Retina (tissue), 1 donor: ENCODE results near the gene UBE2K.
A peak's percentile ranks its signal among the peaks of the same experiment; 100 is the strongest.
"Not testable (repeated sequence)": the region's sequence is repeated elsewhere in the genome, so short reads cannot be mapped to it uniquely, and the experiment has no call there.

Experiments used
- DNase-seq: peaks from one replicate; pipeline ENCODE4 v3.0.0-alpha.2; 2016

Gene UBE2K, protein sequence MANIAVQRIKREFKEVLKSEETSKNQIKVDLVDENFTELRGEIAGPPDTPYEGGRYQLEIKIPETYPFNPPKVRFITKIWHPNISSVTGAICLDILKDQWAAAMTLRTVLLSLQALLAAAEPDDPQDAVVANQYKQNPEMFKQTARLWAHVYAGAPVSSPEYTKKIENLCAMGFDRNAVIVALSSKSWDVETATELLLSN

DNA sequence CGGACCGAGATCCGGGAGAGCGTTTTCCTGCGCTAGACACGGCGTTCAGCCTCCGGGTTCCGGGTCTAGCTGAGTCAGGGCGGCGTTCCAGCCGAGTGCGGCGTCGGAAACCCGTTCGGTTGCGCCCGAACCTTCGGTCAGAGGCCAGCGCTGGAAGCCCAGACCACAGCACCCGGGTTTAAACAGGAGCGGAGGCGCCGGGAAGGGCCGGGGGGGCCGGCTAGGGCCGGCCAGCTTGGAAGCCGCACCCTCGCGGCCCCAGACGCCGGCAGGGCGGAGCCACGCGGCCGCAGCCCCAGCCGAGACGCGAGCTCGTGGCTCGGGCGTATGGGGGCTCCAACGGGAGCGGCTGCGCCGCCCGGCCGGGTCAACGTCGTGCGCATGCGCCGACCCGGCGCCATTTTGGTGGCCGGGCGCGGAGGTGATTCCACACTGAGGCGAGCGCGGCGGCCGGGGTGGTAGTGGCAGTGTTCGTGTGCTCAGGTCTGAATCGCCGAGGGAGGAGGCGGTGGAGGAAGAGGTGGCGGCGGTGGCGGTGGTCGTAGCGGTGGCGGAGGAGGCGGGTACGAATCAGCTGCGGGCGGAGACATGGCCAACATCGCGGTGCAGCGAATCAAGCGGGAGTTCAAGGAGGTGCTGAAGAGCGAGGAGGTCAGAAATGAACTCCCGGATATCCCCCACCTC, at the start of gene UBE2K:
Gene UBE2K (plus strand): TSS at position 397 of the 684 bp plus-strand sequence. CDS start 192 bp downstream, at position 589.
- peak; percentile 95 for DNase-seq

- no peak for DNase-seq
These were observed 49.7 kb upstream of the UBE2K start for GRCh38 chr4:39648213-39648612.

DNA sequence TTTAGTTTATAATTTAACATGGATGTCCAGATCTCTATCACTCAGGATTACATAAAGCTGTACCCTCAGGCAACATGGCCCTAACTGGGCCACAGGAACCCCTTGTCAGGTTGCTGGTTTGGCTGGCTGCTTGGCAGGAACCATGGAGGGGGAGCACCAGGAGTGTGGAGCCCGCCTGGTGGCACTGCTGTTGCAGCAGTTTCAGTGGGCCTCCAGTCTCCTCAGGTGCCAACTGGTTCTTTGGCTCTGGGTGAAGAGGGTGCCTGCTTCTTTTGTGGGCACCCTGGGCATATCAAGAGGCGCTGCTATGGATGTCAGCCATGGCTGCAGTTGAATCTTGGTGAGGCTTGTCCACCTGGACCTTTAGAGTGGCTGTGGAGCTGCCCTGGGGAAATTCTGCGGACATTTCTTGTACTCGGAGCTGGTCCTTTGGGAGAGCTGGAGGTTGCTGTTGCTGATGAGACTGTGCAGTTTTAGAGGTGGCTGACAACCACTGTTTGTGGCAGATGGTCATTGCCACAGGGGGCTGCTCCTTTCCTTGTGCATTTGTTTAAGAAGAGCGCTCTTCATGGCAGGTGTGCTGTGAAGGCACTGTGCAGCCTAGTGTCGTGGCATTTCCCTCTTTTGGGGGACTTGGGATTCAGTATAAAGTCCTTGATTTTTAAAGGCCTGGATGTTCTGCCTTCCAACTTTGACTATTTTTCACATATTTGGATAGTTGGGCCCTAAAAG, 48.9 kb upstream of the UBE2K start:
- no peak for DNase-seq

DNA sequence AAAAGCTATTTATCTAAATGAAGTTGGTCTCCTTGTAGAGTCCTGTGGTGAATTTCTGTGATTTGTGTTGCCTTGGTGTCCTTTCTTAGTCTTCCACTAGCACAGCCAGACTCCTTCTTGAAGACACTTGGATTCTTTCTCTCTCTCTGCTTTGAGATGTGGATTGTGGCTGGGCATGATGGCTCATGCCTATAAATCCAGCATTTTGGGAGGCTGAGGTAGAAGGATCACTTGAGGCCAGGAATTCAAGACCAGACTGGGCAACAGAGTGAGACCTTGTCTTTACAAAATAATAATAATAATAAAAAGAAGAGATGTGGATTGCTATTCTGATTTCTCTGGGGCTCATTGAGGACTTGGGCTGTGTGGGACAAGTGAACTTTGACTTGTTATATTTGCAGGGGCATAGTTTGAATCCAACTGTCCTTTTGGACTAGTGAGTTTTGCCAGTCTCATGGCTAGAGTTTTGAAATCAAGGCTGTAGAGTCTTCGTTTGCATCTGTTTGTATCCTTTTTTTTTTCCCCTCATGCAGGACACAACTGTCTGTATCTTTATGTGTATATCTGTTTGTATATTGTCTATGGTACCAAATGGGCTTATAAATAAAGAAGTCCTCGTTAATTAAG, 48.2 kb upstream of the UBE2K start:
- no peak for DNase-seq

- not testable (repeated sequence) for DNase-seq
These were observed 46.4 kb upstream of the UBE2K start for GRCh38 chr4:39651586-39651985.

- DNase-seq, result no peak
These were observed 42.7 kb upstream of the UBE2K start for GRCh38 chr4:39655211-39655610.

DNA sequence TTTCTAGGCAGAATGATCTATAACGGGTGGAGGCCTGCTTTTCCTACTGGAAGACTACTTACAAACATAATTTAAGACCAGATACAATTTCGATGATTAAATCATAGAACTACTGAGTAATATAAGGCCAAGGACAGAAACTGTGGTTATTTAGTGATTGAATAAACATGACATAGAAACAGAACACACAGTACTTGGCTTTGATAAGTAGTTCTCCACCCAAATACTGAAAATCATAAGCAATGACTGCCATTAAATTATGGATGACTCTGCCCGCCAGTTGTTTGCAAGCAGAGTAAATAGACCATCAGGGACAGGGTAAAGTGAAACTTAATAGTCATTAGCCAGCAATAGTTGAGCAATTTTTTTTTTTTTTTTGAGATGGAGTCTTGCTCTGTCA, 42.1 kb upstream of the UBE2K start:
- no peak for DNase-seq

- DNase-seq, result not testable (repeated sequence)
These were observed 41.3 kb upstream of the UBE2K start for GRCh38 chr4:39656638-39657037.

GRCh38 chr4:39657465-39657864, 40.5 kb upstream of the UBE2K start:
- no peak for DNase-seq

GRCh38 chr4:39658756-39659155, 39.2 kb upstream of the UBE2K start:
- no peak for DNase-seq

DNA sequence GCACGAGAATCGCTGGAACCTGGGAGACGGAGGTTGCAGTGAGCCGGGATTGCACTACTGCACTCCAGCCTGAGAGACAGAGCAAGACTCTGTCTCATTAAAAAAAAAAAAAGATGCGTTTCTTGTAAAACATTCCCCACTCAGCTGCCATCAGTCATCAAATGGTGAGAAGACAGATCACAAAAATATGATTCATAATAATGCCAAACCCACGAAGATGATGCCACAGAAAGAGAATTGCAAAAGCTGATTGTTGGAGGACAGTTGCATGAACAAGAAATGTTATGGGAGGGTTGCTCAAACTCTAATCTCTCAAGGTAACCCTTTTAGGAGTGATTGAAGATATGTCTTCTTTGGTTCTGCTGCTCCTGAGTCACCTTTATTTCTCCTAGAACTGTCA, 37.9 kb upstream of the UBE2K start:
- DNase-seq, result no peak

DNA sequence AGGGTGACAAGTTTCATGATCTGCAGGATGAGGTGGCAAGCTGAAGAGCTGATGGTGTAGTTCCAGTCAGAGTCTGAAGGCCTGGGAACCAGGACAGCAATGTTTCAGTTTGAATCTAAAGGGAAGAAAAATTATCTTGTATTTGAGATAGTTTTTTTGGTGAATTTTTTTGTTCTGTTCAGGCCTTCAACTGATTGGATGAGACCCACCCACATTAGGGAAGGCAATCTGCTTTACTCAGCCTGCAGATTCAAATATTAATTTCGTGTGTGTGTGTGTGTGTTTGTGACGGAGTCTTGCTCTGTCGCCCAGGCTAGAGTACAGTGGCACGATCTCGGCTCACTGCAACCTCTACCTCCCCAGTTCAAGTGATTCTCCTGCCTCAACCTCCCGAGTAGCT, 37.2 kb upstream of the UBE2K start:
- DNase-seq, result no peak

DNA sequence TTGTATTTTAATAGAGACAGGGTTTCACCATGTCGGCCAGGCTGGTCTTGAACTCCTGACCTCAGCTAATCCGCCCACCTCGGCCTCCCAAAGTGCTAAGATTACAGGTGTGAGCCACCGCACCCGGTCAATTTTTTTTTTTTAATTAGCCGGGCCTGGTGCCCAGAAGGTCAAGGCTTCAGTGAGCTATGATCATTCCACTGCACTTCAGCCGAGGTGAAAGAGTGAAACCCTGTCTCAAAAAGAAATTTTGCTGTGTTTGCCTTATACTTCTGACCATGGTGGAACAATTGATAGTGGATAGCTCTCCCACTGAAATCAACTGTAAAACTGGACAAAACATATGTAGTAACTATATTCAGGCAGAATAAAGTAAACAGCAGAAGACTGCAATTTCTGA, 35.3 kb upstream of the UBE2K start:
- DNase-seq, result no peak

DNA sequence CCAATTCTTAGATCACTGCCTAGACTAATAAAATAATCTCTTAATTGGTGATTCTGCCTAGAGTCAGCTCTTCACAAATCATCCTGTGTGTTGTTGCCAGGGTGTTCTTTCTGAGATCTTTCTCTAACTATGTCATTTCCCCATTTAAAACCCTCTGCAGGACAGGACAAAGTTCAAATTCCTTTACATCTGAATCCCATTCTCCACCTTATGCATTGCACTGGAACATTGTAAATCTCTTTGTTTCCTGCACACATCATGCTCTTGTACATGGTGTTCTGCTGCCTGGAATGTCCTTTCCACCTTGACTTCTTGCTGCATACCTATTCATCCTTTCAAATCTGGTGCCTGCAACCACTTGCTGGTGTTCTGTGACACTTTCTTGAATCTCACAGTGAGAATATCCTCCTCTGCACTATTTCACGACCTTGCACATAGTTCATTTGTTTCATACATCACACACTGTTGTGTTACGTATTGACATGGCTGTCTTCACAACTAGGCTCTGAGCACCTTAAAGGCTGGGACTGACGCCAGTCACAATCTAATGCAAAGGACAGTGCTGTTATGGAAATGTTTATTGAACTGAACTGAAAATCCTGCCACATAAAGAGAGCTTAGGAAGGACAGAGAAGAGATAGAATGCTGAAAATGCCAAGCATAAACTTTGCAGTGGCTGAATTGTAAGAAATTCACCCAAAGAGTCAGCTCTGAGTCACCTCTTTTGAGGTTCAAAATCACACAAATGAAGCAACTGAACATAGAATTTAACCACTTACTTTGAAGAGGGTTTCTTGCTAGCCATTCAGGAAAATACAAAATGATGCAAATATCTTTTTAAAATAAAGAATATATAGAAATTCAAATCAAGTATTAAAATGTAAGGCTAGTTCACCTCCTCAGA, 32.9 kb upstream of the UBE2K start:
- no peak for DNase-seq

DNA sequence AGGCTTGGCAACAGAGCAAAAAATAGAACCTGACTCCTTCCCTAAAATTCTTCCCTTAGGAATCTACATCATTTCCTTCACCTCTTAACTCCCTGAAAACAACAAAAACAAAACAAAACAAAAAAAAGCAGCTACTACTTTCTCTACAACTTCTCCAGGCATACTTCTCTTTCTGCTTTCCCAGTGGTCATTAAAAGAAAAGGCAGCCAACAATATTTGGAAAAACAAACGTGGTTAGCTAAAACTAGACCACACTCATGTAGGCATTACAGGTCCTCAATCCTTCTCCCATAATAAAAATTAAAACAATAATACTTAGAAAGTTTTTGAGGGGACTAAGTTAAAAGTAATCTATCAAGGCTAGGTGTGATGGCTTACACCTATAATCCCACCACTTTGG, 30.2 kb upstream of the UBE2K start:
- DNase-seq, result no peak

- DNase-seq, result no peak
These were observed 29.0 kb upstream of the UBE2K start for GRCh38 chr4:39668887-39669286.

DNA sequence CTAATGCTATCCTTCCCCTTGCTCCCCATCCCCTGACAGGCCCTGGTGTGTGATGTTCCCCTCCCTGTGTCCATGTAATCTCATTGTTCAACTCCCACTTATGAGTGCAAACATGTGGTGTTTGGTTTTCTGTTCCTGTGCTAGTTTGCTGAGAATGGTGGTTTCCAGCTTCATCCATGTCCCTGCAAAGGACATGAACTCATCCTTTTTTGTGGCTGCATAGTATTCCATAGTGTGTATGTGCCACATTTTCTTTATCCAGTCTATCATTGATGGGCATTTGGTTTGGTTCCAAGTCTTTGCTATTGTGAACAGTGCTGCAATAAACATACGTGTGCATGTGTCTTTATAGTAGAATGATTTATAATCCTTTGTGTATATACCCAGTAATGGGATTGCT, 27.6 kb upstream of the UBE2K start:
- DNase-seq, result not testable (repeated sequence)

DNA sequence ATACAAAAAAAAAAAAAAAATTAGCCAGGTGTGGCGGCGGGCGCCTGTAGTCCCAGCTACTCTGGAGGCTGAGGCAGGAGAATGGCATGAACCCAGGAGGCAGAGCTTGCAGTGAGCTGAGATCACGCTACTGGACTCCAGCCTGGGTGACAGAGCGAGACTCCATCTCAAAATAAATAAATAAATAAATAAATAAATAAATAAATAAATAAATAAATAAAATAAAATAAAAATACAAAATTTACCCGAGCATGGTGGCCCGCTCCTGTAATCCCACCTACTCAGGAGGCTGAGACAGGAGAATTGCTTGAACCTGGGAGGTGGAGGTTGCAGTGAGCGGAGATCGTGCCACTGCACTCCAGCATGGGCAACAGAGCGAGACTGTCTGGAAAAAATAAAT, 22.3 kb upstream of the UBE2K start:
- not testable (repeated sequence) for DNase-seq

GRCh38 chr4:39681003-39681402, 16.9 kb upstream of the UBE2K start:
- DNase-seq, result not testable (repeated sequence)

DNA sequence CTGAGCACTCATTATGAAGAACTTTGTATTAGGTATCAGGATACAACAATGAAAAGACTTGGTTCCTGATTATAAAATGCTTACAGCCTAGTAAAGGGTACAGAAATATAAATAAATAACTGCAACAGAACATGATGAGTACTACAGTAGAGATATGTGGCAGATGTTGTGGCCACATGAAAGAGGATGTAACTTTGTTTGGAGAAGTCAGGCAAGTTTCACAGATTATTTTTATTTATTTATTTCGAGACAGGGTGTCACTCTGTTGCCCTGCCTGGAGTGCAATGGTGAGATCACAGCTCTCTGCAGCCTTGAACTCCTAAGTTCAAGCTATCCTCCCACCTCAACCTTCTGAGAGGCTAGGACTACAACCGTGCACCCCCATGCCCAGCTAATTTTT, 15.8 kb upstream of the UBE2K start:
- DNase-seq, result no peak

GRCh38 chr4:39685990-39686389, 11.9 kb upstream of the UBE2K start:
- DNase-seq, result no peak

GRCh38 chr4:39687014-39687413, 10.9 kb upstream of the UBE2K start:
- no peak for DNase-seq

GRCh38 chr4:39689970-39690369, 8.0 kb upstream of the UBE2K start:
- DNase-seq, result no peak
